Measurements from ENCODE around the gene FHOD3. TPM values are rescaled to one million over a fixed set of nuclear protein-coding genes. Genes with fewer than 3 reads are reported as not detected.
A peak's percentile ranks its signal among the peaks of the same experiment; 100 is the strongest.

The FHOD3 gene
- total RNA-seq, 4 donors from 2014 or later: 24.1 to 51.4 (median 33.8) TPM

DNA sequence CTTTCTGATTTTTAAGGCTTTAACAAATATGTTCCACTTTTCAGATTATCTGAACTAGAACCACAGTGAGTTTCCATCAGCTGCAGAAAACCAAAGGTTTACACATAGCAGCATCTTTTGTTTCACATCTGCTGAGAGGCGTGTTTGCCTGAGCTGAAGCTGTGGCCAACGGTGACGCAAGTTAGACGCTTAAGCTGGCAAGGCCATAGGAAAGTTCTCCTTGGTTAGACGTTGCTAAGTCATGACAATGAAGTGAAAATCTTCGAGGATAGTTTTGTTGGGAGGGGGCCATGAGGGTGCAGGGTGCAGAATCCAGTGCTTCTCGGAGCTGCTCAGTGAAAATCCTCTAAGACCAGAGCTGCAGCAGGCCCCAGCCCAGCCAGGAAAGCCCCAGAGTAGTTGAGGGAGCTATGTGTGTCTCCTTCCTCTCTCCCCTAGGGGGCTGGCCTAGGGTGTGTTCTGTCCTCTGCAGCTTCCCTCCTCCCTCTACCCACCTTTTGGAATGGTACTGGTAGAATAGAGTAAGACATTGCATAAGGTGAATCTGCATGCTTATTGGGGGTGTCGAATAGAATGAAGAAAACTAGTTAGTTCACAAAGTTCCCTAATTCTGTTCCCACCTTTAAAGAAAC, 105.4 kb downstream of the FHOD3 start:
- H3K9me3 ChIP-seq: no peaks in the 10 kb centered on the region
- DNase-seq (ENCODE audit: extremely low spot score): peak; percentile 92
- H3K4me1 ChIP-seq: peaks cover 0 to 15% (median 10%) of the 10 kb centered on the region in 4 donors
- no peaks in the 10 kb centered on the region for H3K27me3 ChIP-seq
- TF ChIP-seq POLR2A (IDR thresholded peaks at IDR 0.05; ENCODE audit: low read depth) (no peak), POLR2AphosphoS5 (IDR thresholded peaks at IDR 0.05) (peak; percentile 44 to 67)
- no peaks in the 10 kb centered on the region for H3K36me3 ChIP-seq
- intact Hi-C loops (cut with DNase I): no loop called here
- WGBS: 64% methylated on average over 8 of the region's 8 CpGs
- H3K4me3 ChIP-seq: no peak overlapping the region
- H3K27ac ChIP-seq (replicated peaks in 1 of 4): peak overlapping the region in 3 of 4 donors; percentile 17 to 39 (median 28)

DNA sequence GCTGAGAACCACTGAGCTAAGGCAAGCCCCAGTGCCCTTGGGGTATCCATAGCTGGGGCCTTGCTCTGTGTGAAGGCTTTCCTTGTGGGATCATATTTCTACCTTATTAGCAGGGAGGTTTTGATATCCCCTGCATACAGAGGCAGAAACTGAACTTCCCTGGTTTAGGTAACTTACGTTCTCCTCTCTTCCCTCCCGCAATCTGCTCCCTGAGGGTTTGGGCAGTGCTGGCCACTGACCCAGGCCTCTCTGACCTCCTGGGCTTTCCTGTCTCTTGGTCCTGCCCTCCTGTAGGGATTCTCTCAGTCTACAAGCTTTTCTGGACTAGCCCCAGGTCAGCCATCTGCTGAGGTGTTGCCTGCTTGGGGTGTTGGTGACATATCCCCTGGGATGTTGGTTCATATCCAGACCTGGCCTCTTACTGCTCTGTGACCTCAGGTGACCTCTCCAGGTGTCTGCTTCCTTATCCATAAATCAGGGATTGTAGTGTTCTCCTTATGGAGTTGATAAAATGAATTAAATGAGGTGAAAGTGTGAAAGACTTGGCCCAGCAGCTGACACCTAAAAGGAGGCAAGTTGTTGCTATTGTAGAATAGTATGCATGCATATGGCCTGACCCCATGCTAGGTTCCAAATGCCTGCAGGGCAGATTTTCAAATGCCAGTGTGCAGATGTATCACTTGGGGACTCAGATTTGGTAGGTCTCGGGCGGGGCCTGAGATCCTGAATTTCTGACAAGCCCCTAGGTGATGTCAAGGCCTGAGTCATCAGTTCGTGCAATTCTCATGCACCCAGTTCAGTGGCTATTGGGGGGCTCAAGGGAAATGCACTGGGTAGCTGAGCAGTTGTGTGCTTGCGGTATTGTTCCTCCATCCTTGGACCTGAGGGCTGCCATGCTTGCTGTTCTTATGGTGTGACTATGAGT, 106.6 kb downstream of the FHOD3 start:
- Histone ChIP-seq H3K27ac (replicated peaks in 1 of 4) (no peak overlapping the region), H3K9me3 (no peaks in the 10 kb centered on the region), H3K36me3 (no peaks in the 10 kb centered on the region), H3K4me1 (peaks cover 0 to 11% (median 9%) of the 10 kb centered on the region in 4 donors), H3K27me3 (no peaks in the 10 kb centered on the region), H3K4me3 (no peak overlapping the region)
- TF ChIP-seq POLR2A (IDR thresholded peaks at IDR 0.05; ENCODE audit: low read depth): no peak
- no peak for TF ChIP-seq POLR2AphosphoS5 (IDR thresholded peaks at IDR 0.05)
- TF ChIP-seq CTCF (IDR thresholded peaks at IDR 0.05): no peak
- TF ChIP-seq EP300 (IDR thresholded peaks at IDR 0.05): no peak
- WGBS: 77% methylated on average over 6 of the region's 6 CpGs
- DNase-seq (ENCODE audit: extremely low spot score): peak; percentile 81
- intact Hi-C loops (cut with DNase I): no loop called here

DNA sequence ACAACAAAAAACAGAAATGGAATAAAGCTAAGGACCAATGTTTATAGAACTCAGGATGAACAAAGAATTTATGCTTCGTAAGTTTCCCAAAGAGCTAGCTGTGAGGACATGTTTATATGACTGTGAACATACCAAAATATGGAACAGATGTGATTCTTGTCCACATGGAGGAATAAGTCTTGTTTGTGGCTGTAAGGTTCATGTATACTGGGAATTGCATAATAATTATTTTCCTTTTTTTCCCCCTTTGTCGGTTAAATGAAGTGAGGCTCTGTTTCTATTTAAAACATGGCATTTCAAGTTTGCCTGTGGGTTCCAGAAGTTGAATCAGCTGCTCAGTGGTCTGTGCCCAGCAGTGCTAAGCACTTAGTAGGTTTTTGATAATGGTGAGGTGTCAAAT, 108.1 kb downstream of the FHOD3 start:
- intact Hi-C loops (cut with DNase I): no loop called here
- Histone ChIP-seq H3K4me3 (no peak overlapping the region), H3K27ac (replicated peaks in 1 of 4) (no peak overlapping the region), H3K27me3 (no peaks in the 10 kb centered on the region), H3K9me3 (no peaks in the 10 kb centered on the region), H3K36me3 (no peaks in the 10 kb centered on the region), H3K4me1 (peaks cover 0 to 11% (median 7%) of the 10 kb centered on the region in 4 donors)
- TF ChIP-seq CTCF (IDR thresholded peaks at IDR 0.05) (no peak), POLR2A (IDR thresholded peaks at IDR 0.05; ENCODE audit: low read depth) (no peak), POLR2AphosphoS5 (IDR thresholded peaks at IDR 0.05) (no peak), EP300 (IDR thresholded peaks at IDR 0.05) (no peak)
- no peak for DNase-seq (ENCODE audit: extremely low spot score)
- WGBS: 84% methylated on average over 2 of the region's 2 CpGs

DNA sequence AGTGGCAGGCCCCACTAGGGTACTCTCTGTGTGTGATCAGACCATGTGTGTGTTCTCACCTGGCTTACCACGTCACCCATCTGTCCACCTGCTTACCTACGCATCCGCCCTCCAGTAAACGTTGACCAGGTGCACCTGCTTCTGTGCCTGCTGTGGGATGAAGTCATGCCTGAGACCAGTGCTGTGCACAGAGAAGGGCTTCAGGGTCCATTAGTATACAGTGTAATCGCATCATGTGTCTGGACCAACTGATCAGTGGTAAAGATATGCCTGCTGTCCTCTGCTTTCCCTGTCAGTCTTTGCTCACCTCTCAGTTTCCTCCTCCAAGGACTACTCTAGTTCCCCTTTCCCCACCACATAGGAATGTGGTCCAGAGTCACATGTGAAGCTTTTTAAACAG, 109.3 kb downstream of the FHOD3 start:
- H3K4me3 ChIP-seq: no peak overlapping the region
- H3K36me3 ChIP-seq: no peaks in the 10 kb centered on the region
- H3K4me1 ChIP-seq: peaks cover 0 to 11% (median 7%) of the 10 kb centered on the region in 4 donors
- TF ChIP-seq CTCF (IDR thresholded peaks at IDR 0.05) (no peak), EP300 (IDR thresholded peaks at IDR 0.05) (no peak), POLR2A (IDR thresholded peaks at IDR 0.05; ENCODE audit: low read depth) (no peak), POLR2AphosphoS5 (IDR thresholded peaks at IDR 0.05) (no peak)
- no peaks in the 10 kb centered on the region for H3K27me3 ChIP-seq
- H3K27ac ChIP-seq (replicated peaks in 1 of 4): no peak overlapping the region
- DNase-seq (ENCODE audit: extremely low spot score): peak; percentile 79
- 70% methylated on average over 5 of the region's 5 CpGs for whole genome bisulfite sequencing
- no peaks in the 10 kb centered on the region for H3K9me3 ChIP-seq
- intact Hi-C loops (cut with DNase I): no loop called here

DNA sequence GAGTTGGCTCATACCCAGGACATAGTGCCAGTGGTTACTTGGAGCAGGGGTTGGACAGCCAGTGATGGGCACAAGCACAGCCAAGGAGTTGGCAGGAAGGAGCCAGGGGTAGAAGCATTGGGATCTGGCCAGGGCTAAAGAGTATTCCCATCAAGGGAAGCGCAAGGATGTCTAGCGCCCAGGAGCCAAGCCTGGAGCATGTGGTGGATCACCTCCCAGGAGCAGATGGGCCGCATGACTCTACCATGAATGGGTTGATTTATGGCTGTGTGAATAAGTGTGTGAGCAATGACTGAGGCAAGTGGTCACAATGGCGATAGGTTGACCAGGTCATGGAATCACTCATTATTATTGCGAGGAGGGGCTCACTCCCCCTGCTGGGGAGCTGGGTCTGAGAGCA, 111.1 kb downstream of the FHOD3 start:
- peaks cover 0 to 7% (median 0%) of the 10 kb centered on the region in 4 donors for H3K4me1 ChIP-seq
- TF ChIP-seq EP300 (IDR thresholded peaks at IDR 0.05) (no peak), CTCF (IDR thresholded peaks at IDR 0.05) (no peak), POLR2AphosphoS5 (IDR thresholded peaks at IDR 0.05) (no peak), POLR2A (IDR thresholded peaks at IDR 0.05; ENCODE audit: low read depth) (no peak)
- 96% methylated on average over 5 of the region's 5 CpGs for WGBS

More for the DNA sequence above, 111.1 kb downstream of the FHOD3 start:
- Histone ChIP-seq H3K36me3 (no peaks in the 10 kb centered on the region), H3K4me3 (no peak overlapping the region), H3K9me3 (no peaks in the 10 kb centered on the region), H3K27me3 (no peaks in the 10 kb centered on the region), H3K27ac (replicated peaks in 1 of 4) (no peak overlapping the region)
- DNase-seq (ENCODE audit: extremely low spot score): peak; percentile 74
- intact Hi-C loops (cut with DNase I): no loop called here

Measured in esophagus muscularis mucosa (tissue), 4 donors.